Loucy (cell line): ENCODE data around the gene PDE10A.

Experiments used
- EZH2phosphoT487 ChIP-seq: fragments of 200-600 bp; IDR thresholded peaks from 2 replicates; pipeline ENCODE4 v1.6.1; 2018; ENCODE audit warnings: antibody characterized with exemption, mild to moderate bottlenecking, moderate library complexity, borderline replicate concordance
- TF ChIP-seq, protein P1 (sequence below): fragments of 200-600 bp; sonication (generic); conservative IDR thresholded peaks from 2 replicates; pipeline ENCODE4 v1.5.1; 2014; ENCODE audit warnings: mild to moderate bottlenecking, antibody characterized with exemption, low read length

- TF ChIP-seq EZH2phosphoT487 = no peak
- TF ChIP-seq, protein P1, sequence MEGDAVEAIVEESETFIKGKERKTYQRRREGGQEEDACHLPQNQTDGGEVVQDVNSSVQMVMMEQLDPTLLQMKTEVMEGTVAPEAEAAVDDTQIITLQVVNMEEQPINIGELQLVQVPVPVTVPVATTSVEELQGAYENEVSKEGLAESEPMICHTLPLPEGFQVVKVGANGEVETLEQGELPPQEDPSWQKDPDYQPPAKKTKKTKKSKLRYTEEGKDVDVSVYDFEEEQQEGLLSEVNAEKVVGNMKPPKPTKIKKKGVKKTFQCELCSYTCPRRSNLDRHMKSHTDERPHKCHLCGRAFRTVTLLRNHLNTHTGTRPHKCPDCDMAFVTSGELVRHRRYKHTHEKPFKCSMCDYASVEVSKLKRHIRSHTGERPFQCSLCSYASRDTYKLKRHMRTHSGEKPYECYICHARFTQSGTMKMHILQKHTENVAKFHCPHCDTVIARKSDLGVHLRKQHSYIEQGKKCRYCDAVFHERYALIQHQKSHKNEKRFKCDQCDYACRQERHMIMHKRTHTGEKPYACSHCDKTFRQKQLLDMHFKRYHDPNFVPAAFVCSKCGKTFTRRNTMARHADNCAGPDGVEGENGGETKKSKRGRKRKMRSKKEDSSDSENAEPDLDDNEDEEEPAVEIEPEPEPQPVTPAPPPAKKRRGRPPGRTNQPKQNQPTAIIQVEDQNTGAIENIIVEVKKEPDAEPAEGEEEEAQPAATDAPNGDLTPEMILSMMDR = no peak
Observed at GRCh38 chr6:165702669-165703068, 39.6 kb upstream of the PDE10A start.
